H1 (cell line): ENCODE measurements around the gene COG3. TPM values are rescaled to one million over a fixed set of nuclear protein-coding genes. Genes with fewer than 3 reads are reported as not detected.

ENCODE experiments used
- CHD7 ChIP-seq: fragments of 300-600 bp; sonication (generic); IDR thresholded peaks from 2 replicates; pipeline ENCODE4 v1.7.1; 2012; ENCODE audit warnings: low read length, moderate library complexity, mild to moderate bottlenecking, inconsistent platforms; ENCODE audit not compliant: insufficient replicate concordance
- FOSL1 ChIP-seq: IDR thresholded peaks from 2 replicates; pipeline ENCODE4 v1.6.1; 2011; ENCODE audit warnings: mild to moderate bottlenecking, low read depth, low read length, moderate library complexity; ENCODE audit not compliant: insufficient read depth
- HDAC6 ChIP-seq: IDR thresholded peaks from one replicate; pipeline ENCODE4 v1.7.1; 2012; ENCODE audit warnings: low read depth, mild to moderate bottlenecking, inconsistent platforms, low read length, moderate library complexity
- RFX5 ChIP-seq: IDR thresholded peaks from 2 replicates; pipeline ENCODE4 v1.6.1; 2011; ENCODE audit warnings: low read depth, low read length, improper control_type of control experiment, borderline replicate concordance
- SIX5 ChIP-seq: IDR thresholded peaks from 2 replicates; pipeline ENCODE4 v1.6.1; 2011; ENCODE audit warnings: mild to moderate bottlenecking, low read depth, low read length
- SP4 ChIP-seq: IDR thresholded peaks from 2 replicates; pipeline ENCODE4 v1.6.1; 2012; ENCODE audit warnings: low read length, inconsistent platforms
- TAF1 ChIP-seq: IDR thresholded peaks from 2 replicates; pipeline ENCODE4 v1.6.1; 2011; ENCODE audit warnings: mild to moderate bottlenecking, low read depth, low read length
- TBP ChIP-seq: IDR thresholded peaks from 2 replicates; pipeline ENCODE4 v1.6.1; 2011; ENCODE audit warnings: low read depth, low read length, improper control_type of control experiment
- polyA plus RNA-seq, 7 experiments: library from polyadenylated mRNA; depleted of rRNA in 3 of 7; stranded (reverse) in 5 of 7; unstranded in 2 of 7; fragments of >200 nt in 5 of 7; fragments of 200-250 nt in 2 of 7; gene quantifications; 1 replicate in 5 of 7; 2 replicates in 1 of 7; 4 replicates in 1 of 7; pipeline versions ENCODE4 v1.2.1 to v1.2.3, GENCODE V29; 2011 to 2013; ENCODE audit warnings: missing spikeins in 2 of 7, mixed read lengths in 2 of 7
- total RNA-seq: library from RNA; stranded (reverse); fragmentation: NEBNext Ultra II Directional; extraction: Animal tissue kit (Norgen Biotek cat#: 25700); gene quantifications from 2 replicates; pipeline ENCODE4 v1.2.1, GENCODE V29; 2021
- TF ChIP-seq, protein P1 (sequence below): IDR thresholded peaks from 2 replicates; pipeline ENCODE4 v1.6.1; 2011; ENCODE audit warnings: low read length, improper control_type of control experiment

COG3 gene
- total and polyA plus RNA-seq, 2 of the 8 experiments (the other 6 are each of a cell fraction or from before 2014, with no cell fraction given) = 12.7 to 13.5 TPM

DNA sequence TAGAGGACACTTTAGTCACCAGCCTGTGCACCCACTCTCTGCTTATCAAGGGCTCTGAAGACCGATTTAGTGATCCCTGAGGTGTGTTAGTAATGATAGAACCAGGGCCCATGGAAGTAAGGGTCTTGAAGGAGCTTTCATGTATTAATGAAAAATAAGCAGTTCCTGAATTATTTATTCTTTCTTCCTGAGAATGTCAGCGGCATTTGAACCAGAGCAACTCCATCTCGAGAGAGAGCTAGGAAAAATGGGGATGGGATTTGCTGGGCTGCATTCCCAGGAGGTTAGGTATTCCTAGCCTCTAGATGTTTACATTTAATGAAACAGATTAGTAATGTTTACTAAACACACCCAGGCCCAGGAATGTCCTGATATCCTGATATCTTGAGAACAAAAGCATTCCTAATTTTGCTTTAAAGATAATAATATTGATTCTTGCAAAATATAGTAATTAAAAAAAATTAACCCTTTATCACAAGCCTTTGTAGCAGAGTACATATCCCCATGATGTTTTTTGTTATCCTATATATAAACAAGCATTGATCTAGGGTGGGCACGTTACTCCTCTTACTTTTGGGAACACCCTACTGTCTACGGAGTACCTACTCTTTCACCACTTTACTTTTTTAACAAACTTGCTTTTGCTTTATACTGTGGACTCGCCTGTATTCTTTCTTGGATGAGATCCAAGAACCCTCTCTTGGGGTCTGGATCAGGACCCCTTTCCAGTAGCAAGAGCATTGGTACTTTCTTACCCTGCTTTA lies 63.1 kb downstream of the COG3 start (continued):
- no peak for TF ChIP-seq CHD7
- TF ChIP-seq, protein P1, sequence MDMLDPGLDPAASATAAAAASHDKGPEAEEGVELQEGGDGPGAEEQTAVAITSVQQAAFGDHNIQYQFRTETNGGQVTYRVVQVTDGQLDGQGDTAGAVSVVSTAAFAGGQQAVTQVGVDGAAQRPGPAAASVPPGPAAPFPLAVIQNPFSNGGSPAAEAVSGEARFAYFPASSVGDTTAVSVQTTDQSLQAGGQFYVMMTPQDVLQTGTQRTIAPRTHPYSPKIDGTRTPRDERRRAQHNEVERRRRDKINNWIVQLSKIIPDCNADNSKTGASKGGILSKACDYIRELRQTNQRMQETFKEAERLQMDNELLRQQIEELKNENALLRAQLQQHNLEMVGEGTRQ = no peak
- TF ChIP-seq FOSL1 = no peak
- TF ChIP-seq SIX5 = no peak
- TF ChIP-seq TAF1 = no peak
- no peak for TF ChIP-seq HDAC6
- no peak for TF ChIP-seq SP4
- TF ChIP-seq TBP = no peak
- no peak for TF ChIP-seq RFX5
